WTC11 (cell line): ENCODE measurements around the gene SAT2. TPM values are rescaled to one million over a fixed set of nuclear protein-coding genes. Genes with fewer than 3 reads are reported as not detected.

Experiments used
- ATAC-seq: fragments of 200-7000 bp; cut with Tn5 transposase; 2 replicates; pipeline ENCODE4 v1.10.0; 2021; ENCODE audit warnings: mild to moderate bottlenecking, moderate library complexity
- CTCF ChIA-PET: fragments of 300-600 bp; sonication (Branson Sonifier 250); formaldehyde crosslinking; loops from one replicate; lab custom pipeline; 2021; ENCODE audit warnings: antibody characterized with exemption; lab: Charles Lee
- POLR2A ChIA-PET: fragments of 350-600 bp; sonication (Branson Sonifier 250); formaldehyde crosslinking; loops from one replicate; lab custom pipeline; 2021; ENCODE audit warnings: antibody characterized with exemption; lab: Charles Lee
- DNase-seq: peaks from one replicate; pipeline ENCODE4 v3.0.0; 2021; ENCODE audit warnings: low spot score
- H3K27ac Mint-ChIP-seq: 2 replicates; pipeline ENCODE4 v1.8.0; 2021; ENCODE audit warnings: mixed read lengths
- H3K27me3 Mint-ChIP-seq: 2 replicates; pipeline ENCODE4 v1.8.0; 2021; ENCODE audit warnings: low read depth, mild to moderate bottlenecking, moderate library complexity, mixed read lengths
- H3K36me3 Mint-ChIP-seq: 2 replicates; pipeline ENCODE4 v1.8.0; 2021; ENCODE audit warnings: mixed read lengths
- H3K4me1 Mint-ChIP-seq: 2 replicates; pipeline ENCODE4 v1.8.0; 2022; ENCODE audit warnings: mixed read lengths
- H3K4me3 Mint-ChIP-seq: 2 replicates; pipeline ENCODE4 v1.8.0; 2021; ENCODE audit warnings: mild to moderate bottlenecking, moderate library complexity, mixed read lengths
- H3K9me3 Mint-ChIP-seq: 2 replicates; pipeline ENCODE4 v1.8.0; 2021; ENCODE audit warnings: mixed read lengths
- AFF4 ChIP-seq: sonication (generic); formaldehyde crosslinking; IDR thresholded peaks from 2 replicates; pipeline ENCODE4 v1.8.1; 2023; ENCODE audit warnings: mild to moderate bottlenecking, missing genetic modification reagents, borderline replicate concordance
- ATF3 ChIP-seq: sonication (generic); formaldehyde crosslinking; conservative IDR thresholded peaks from 2 replicates; pipeline ENCODE4 v1.8.1; 2022; ENCODE audit warnings: mild to moderate bottlenecking, missing genetic modification reagents
- CTCF ChIP-seq: fragments of 200-600 bp; IDR thresholded peaks from 2 replicates; pipeline ENCODE4 v1.8.0; 2022; ENCODE audit warnings: antibody characterized with exemption
- E2F5 ChIP-seq: sonication (generic); formaldehyde crosslinking; IDR thresholded peaks from 2 replicates; pipeline ENCODE4 v1.8.1; 2022; ENCODE audit warnings: mild to moderate bottlenecking, moderate library complexity, missing genetic modification reagents
- FOXP1 ChIP-seq: sonication (generic); formaldehyde crosslinking; IDR thresholded peaks from 2 replicates; pipeline ENCODE4 v1.8.0; 2022; ENCODE audit warnings: missing genetic modification reagents, mild to moderate bottlenecking, moderate library complexity, borderline replicate concordance
- HMGA2 ChIP-seq: fragments of 250-450 bp; sonication (Bioruptor Pico); IDR thresholded peaks from 2 replicates; pipeline ENCODE4 v1.4.0; 2021; ENCODE audit warnings: mild to moderate bottlenecking, moderate library complexity
- MAX ChIP-seq: sonication (generic); formaldehyde crosslinking; IDR thresholded peaks from 2 replicates; pipeline ENCODE4 v1.8.0; 2022; ENCODE audit warnings: mild to moderate bottlenecking, missing genetic modification reagents
- MLX ChIP-seq: sonication (generic); formaldehyde crosslinking; IDR thresholded peaks from 2 replicates; pipeline ENCODE4 v1.8.1; 2023; ENCODE audit warnings: mild to moderate bottlenecking, missing genetic modification reagents, moderate library complexity
- NFE2L1 ChIP-seq: sonication (generic); formaldehyde crosslinking; IDR thresholded peaks from 2 replicates; pipeline ENCODE4 v1.8.1; 2023; ENCODE audit warnings: missing genetic modification reagents
- NR2C2 ChIP-seq: sonication (generic); formaldehyde crosslinking; IDR thresholded peaks from 2 replicates; pipeline ENCODE4 v1.8.0; 2022; ENCODE audit warnings: mild to moderate bottlenecking, missing genetic modification reagents
- PREB ChIP-seq: sonication (generic); formaldehyde crosslinking; IDR thresholded peaks from 2 replicates; pipeline ENCODE4 v1.8.1; 2022; ENCODE audit warnings: mild to moderate bottlenecking, missing genetic modification reagents, moderate library complexity, borderline replicate concordance
- SP1 ChIP-seq: sonication (generic); formaldehyde crosslinking; conservative IDR thresholded peaks from 2 replicates; pipeline ENCODE4 v1.8.1; 2022; ENCODE audit warnings: missing genetic modification reagents
- TP53 ChIP-seq: sonication (generic); formaldehyde crosslinking; IDR thresholded peaks from 2 replicates; pipeline ENCODE4 v1.8.1; 2023; ENCODE audit warnings: mild to moderate bottlenecking, missing genetic modification reagents
- USF1 ChIP-seq: sonication (generic); formaldehyde crosslinking; IDR thresholded peaks from 2 replicates; pipeline ENCODE4 v1.8.0; 2022; ENCODE audit warnings: mild to moderate bottlenecking, missing genetic modification reagents
- ZMAT4 ChIP-seq: fragments of 250-450 bp; sonication (Bioruptor Pico); IDR thresholded peaks from 2 replicates; pipeline ENCODE4 v1.9.0; 2021; ENCODE audit warnings: mild to moderate bottlenecking
- ZNF138 ChIP-seq: sonication (generic); formaldehyde crosslinking; conservative IDR thresholded peaks from 2 replicates; pipeline ENCODE4 v1.8.1; 2022; ENCODE audit warnings: mild to moderate bottlenecking, moderate library complexity, missing genetic modification reagents
- ZNF263 ChIP-seq: sonication (generic); formaldehyde crosslinking; IDR thresholded peaks from 2 replicates; pipeline ENCODE4 v1.8.1; 2022; ENCODE audit warnings: low read depth, mild to moderate bottlenecking, moderate library complexity, missing genetic modification reagents
- total RNA-seq: library from RNA; stranded (reverse); gene quantifications from 3 replicates; pipeline ENCODE4 v1.2.3, GENCODE V29; 2021

Gene SAT2
- total RNA-seq, 1 experiment from 2014 or later = 75.8 TPM

- no peak for ATAC-seq
- TF ChIP-seq MLX = no peak
- TF ChIP-seq HMGA2 (CRISPR knock-in tag) = no peak
- H3K27ac Mint-ChIP-seq = no peak overlapping the region
- no peaks in the 10 kb centered on the region for H3K27me3 Mint-ChIP-seq
- peaks cover 4% of the 10 kb centered on the region for H3K4me1 Mint-ChIP-seq
- no peaks in the 10 kb centered on the region for H3K36me3 Mint-ChIP-seq
- ChIA-PET POLR2A (no interaction called here), CTCF (interaction anchor here (1.6 kb wide), 2 partner anchors 9 to 68 kb away, joined by 3 read pairs; partner anchors contain the start of genes SAT2 and TP53)
- H3K9me3 Mint-ChIP-seq = no peaks in the 10 kb centered on the region
- no peak for DNase-seq
- H3K4me3 Mint-ChIP-seq = no peak overlapping the region
Measured at GRCh38 chr17:7618608-7619007, 9.0 kb downstream of the SAT2 start.

GRCh38 chr17:7615265-7615747 lies 12.3 kb downstream of the SAT2 start:
- no peaks in the 10 kb centered on the region for H3K9me3 Mint-ChIP-seq
- H3K36me3 Mint-ChIP-seq = peaks cover 6% of the 10 kb centered on the region; the same call in 1 of the 2 replicates
- POLR2A ChIA-PET = interaction anchor here (0.7 to 2.8 kb wide), 5 partner anchors 12 to 72 kb away, joined by 5 to 31 read pairs (median 8); partner anchors contain the start of genes ATP1B2, MPDU1, SAT2 and TP53
- H3K4me1 Mint-ChIP-seq = peaks cover 22% of the 10 kb centered on the region
- peak overlapping the region; percentile 73 for H3K4me3 Mint-ChIP-seq
- H3K27me3 Mint-ChIP-seq = no peaks in the 10 kb centered on the region
- TF ChIP-seq ZNF138 (CRISPR knock-in tag) (no peak), AFF4 (CRISPR knock-in tag) (no peak), MLX (no peak), USF1 (peak; percentile 17; the same call in 1 of the 2 replicates), ZMAT4 (no peak), CTCF (no peak), E2F5 (no peak), TP53 (no peak), NR2C2 (CRISPR knock-in tag) (no peak), ATF3 (no peak), ZNF263 (no peak), NFE2L1 (CRISPR knock-in tag) (no peak), MAX (peak; percentile 71; the same call in 1 of the 2 replicates), FOXP1 (CRISPR knock-in tag) (no peak), PREB (no peak), SP1 (CRISPR knock-in tag) (peak; percentile 15; the same call in 1 of the 2 replicates)
- DNase-seq = no peak
- peak overlapping the region; percentile 99 for H3K27ac Mint-ChIP-seq
- no peak for ATAC-seq
- CTCF ChIA-PET = interaction anchor here (1.1 to 3.5 kb wide), 20 partner anchors 12 to 375 kb away, joined by 3 to 47 read pairs (median 8); partner anchors contain the start of genes ATP1B2, DNAH2, MPDU1 and SAT2
